WI38 (cell line): ENCODE measurements around the gene NKIRAS1.

ENCODE experiments used
- H3K4me3 ChIP-seq: 2 replicates; pipeline ENCODE4 v1.5.1; 2011; ENCODE audit warnings: low read depth, mild to moderate bottlenecking, control low read depth, low read length
- TF ChIP-seq, protein P1 (sequence below): IDR thresholded peaks from 2 replicates; pipeline ENCODE4 v1.5.1; 2012; ENCODE audit warnings: low read depth, mild to moderate bottlenecking, control low read depth, low read length

The NKIRAS1 gene

DNA sequence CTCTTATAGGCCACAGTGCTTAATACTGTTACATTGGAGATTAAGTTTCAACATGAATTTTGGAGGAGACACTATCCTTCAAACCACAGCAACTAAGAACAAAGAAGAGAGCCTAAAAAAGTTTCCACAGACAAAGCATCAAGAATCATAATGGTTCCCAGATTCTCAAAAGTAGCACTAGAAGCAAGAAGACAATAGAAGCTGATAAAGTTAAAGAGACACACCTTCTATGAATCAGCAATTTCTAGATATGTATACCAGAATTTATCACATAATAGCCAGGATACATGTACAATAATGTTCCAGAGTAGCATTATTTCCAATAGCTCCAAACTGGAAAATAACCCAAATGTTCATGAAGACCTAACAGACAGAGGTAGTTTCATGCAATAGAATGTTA is 12.2 kb downstream of the NKIRAS1 start:
- no peak overlapping the region for H3K4me3 ChIP-seq
- TF ChIP-seq, protein P1, sequence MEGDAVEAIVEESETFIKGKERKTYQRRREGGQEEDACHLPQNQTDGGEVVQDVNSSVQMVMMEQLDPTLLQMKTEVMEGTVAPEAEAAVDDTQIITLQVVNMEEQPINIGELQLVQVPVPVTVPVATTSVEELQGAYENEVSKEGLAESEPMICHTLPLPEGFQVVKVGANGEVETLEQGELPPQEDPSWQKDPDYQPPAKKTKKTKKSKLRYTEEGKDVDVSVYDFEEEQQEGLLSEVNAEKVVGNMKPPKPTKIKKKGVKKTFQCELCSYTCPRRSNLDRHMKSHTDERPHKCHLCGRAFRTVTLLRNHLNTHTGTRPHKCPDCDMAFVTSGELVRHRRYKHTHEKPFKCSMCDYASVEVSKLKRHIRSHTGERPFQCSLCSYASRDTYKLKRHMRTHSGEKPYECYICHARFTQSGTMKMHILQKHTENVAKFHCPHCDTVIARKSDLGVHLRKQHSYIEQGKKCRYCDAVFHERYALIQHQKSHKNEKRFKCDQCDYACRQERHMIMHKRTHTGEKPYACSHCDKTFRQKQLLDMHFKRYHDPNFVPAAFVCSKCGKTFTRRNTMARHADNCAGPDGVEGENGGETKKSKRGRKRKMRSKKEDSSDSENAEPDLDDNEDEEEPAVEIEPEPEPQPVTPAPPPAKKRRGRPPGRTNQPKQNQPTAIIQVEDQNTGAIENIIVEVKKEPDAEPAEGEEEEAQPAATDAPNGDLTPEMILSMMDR, result no peak

DNA sequence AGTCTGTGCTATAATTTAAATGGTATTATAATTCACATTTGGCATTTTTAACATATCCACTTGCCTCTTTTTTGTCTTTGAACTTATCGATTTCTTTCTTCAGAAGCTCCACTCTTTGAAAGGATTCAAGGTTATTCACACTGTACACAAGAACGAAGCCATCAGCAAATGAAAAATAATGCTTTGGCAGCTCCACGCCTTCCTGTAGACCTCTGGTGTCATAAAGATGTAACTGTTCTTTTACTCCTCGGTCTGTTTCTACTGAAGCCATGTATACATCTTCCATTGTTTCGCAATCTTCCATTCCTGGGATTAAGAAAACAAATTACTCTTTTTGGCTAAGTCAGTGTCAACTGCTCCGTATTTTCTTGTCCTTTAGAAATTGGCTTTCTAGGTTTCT is 16.0 kb downstream of the NKIRAS1 start:
- TF ChIP-seq, protein P1, result no peak
- H3K4me3 ChIP-seq, result no peak overlapping the region

DNA sequence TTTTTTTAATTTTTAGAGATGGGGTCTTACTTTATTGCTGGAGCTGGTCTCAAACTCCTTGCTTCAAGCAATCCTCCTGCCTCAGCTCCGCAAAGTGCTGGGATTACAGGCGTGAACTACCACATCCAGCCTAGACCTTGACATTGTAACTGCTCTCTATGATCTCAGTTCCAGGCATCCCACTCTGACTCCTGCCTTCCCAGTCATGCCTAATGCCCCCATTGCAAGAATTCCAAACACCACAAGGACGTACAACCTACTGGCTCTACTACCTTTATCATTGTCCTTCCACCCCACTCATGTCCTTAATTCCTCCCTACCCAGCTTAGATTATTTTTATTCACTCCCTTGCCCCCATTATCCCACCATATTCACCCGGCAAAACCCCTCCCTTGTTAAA is 21.6 kb downstream of the NKIRAS1 start:
- no peak overlapping the region for H3K4me3 ChIP-seq
- TF ChIP-seq, protein P1, result no peak

DNA sequence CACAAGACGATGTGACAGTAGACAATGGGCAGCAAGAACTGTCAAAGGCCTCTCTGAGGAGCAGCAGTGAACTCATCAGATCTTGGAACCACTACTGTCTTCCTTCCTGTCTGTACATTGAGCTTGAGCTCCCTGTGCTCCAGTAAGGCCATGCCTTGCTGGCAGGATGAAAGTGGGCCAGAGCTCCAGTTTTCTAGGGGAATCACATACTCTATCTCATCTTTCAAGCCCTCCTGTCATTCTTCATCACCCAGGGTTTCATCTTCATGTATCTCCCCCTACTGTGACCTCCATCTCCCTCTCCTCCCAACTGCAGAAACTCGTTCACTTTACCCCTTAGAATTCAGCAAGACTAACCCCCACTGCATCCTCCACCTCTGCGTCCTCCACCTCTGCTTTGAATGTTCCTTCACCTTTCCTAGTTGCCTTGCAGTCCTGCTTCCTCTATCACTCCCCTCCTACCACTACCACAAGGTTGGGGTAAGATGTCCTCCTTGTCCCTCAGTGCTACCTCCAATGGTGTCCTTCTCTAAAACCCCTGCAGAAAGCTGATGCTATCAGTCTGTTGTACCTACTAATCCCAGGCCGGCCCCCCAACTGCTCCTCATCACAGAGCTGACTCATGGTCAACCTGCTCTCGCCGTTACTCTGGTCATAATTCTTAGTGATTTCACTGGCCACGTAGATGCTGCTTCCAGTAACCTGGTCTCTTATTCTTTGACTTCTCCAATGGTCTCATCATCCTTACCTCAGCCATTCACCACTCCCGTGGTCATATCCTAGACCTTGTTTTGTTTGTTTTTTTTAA is 22.3 kb downstream of the NKIRAS1 start:
- TF ChIP-seq, protein P1, result no peak
- no peak overlapping the region for H3K4me3 ChIP-seq

DNA sequence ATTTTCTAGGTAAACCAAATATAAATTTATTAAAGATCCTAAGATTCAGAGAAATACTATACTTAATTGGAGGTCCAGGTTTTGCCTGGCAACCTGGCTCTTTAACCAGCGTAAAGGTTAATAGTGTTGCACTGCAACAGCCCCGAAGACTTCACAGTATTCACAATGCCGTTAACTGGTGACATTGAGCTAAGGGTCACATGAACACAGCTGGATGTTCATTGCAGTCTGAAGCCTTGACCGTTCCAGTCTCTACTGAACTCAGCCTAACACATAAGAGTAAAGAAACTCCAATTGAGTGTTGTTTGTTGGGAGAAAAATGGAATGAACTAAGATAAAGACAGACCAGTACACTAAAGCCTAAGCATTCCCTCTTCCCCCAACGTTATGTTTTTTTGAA is 26.8 kb downstream of the NKIRAS1 start:
- no peak overlapping the region for H3K4me3 ChIP-seq
- TF ChIP-seq, protein P1, result no peak

DNA sequence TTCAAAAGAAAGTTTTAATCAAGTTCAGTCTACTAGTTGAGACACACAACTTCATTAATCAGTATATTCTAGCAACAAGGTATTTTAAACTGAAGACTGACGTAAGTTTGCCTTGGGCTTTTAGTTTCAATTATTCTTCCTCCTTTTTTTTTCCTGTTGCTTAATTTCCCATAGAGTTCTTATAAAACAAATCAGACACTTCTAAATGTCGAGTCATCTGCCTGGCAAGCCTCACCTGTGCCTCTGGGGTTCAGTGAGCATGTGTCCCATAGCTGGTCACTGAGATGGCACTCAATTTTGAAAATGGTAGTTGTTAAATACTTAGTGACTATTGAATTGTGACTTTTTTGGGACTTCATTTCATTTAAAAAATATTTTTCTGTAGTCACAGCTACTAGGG is 27.4 kb downstream of the NKIRAS1 start:
- no peak overlapping the region for H3K4me3 ChIP-seq
- TF ChIP-seq, protein P1, result no peak

DNA sequence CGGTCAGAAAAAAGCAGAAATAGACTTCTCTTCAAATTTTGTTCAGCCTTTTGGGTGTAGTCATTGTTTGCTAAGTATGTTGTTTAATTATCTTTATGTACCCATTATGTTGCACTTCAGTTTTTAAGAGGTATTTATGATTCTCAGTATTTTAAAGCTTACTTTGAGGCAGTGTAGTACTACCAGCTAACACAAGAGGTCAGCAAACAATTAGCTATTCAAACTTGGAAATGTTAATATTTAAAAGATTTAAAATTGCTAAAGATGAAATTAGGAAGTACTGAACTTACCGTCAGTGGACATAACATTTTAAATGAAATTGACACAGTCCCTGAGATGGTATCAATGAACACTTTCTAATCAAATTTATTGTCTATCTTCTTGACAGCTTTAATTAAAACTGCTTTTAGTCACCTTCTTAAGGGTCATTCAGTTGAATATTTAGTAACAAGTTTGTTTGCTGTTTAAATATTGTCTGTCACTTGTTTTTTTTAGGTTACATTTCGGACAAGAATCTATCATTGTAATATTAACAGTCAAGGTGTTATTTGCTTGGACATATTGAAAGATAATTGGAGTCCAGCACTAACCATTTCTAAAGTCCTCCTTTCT is 28.1 kb downstream of the NKIRAS1 start:
- H3K4me3 ChIP-seq, result no peak overlapping the region
- TF ChIP-seq, protein P1, result peak; percentile 61; the same call in 1 of the 2 replicates
